Measurements from ENCODE around the gene ACSS1. TPM values are rescaled to one million over a fixed set of nuclear protein-coding genes. Genes with fewer than 3 reads are reported as not detected.

ACSS1 gene
- total RNA-seq, 1 donor from 2014 or later = 0.72 TPM

- H3K9me3 Mint-ChIP-seq (ENCODE audit: low read depth) = no peaks in the 10 kb centered on the region
- DNase-seq (ENCODE audit: low spot score, unreplicated experiment) = no peak
- H3K27ac Mint-ChIP-seq = no peak overlapping the region
- H3K4me3 Mint-ChIP-seq (ENCODE audit: low read depth) = no peak overlapping the region
- H3K36me3 Mint-ChIP-seq (ENCODE audit: insufficient read depth) = no peaks in the 10 kb centered on the region
- no peaks in the 10 kb centered on the region for H3K4me1 Mint-ChIP-seq (ENCODE audit: low read depth)
- H3K27me3 Mint-ChIP-seq = no peaks in the 10 kb centered on the region
- no peak for TF ChIP-seq CTCF (IDR thresholded peaks at IDR 0.05; ENCODE audit: unreplicated experiment)
These were observed 19.3 kb downstream of the ACSS1 start for GRCh38 chr20:25038591-25039015.

GRCh38 chr20:25038103-25038410 is 19.9 kb downstream of the ACSS1 start:
- Mint-ChIP-seq H3K27me3 (no peaks in the 10 kb centered on the region), H3K36me3 (ENCODE audit: insufficient read depth) (no peaks in the 10 kb centered on the region), H3K27ac (no peak overlapping the region), H3K4me1 (ENCODE audit: low read depth) (no peaks in the 10 kb centered on the region), H3K9me3 (ENCODE audit: low read depth) (no peaks in the 10 kb centered on the region), H3K4me3 (ENCODE audit: low read depth) (no peak overlapping the region)
- TF ChIP-seq CTCF (IDR thresholded peaks at IDR 0.05; ENCODE audit: unreplicated experiment) = no peak
- DNase-seq (ENCODE audit: low spot score, unreplicated experiment) = no peak

GRCh38 chr20:25037288-25038102 is 20.4 kb downstream of the ACSS1 start:
- Mint-ChIP-seq H3K4me3 (ENCODE audit: low read depth) (no peak overlapping the region), H3K36me3 (ENCODE audit: insufficient read depth) (no peaks in the 10 kb centered on the region), H3K9me3 (ENCODE audit: low read depth) (no peaks in the 10 kb centered on the region), H3K27ac (no peak overlapping the region), H3K27me3 (no peaks in the 10 kb centered on the region), H3K4me1 (ENCODE audit: low read depth) (peaks cover 3% of the 10 kb centered on the region)
- DNase-seq (ENCODE audit: low spot score, unreplicated experiment) = no peak
- no peak for TF ChIP-seq CTCF (IDR thresholded peaks at IDR 0.05; ENCODE audit: unreplicated experiment)

GRCh38 chr20:25036331-25036936 is 21.5 kb downstream of the ACSS1 start:
- H3K27ac Mint-ChIP-seq = no peak overlapping the region
- no peaks in the 10 kb centered on the region for H3K36me3 Mint-ChIP-seq (ENCODE audit: insufficient read depth)
- peaks cover 3% of the 10 kb centered on the region for H3K4me1 Mint-ChIP-seq (ENCODE audit: low read depth)
- no peaks in the 10 kb centered on the region for H3K27me3 Mint-ChIP-seq
- H3K9me3 Mint-ChIP-seq (ENCODE audit: low read depth) = no peaks in the 10 kb centered on the region
- no peak for TF ChIP-seq CTCF (IDR thresholded peaks at IDR 0.05; ENCODE audit: unreplicated experiment)
- H3K4me3 Mint-ChIP-seq (ENCODE audit: low read depth) = no peak overlapping the region
- no peak for DNase-seq (ENCODE audit: low spot score, unreplicated experiment)

GRCh38 chr20:25035921-25036320 is 22.0 kb downstream of the ACSS1 start:
- no peak overlapping the region for H3K4me3 Mint-ChIP-seq (ENCODE audit: low read depth)
- H3K36me3 Mint-ChIP-seq (ENCODE audit: insufficient read depth) = no peaks in the 10 kb centered on the region
- H3K9me3 Mint-ChIP-seq (ENCODE audit: low read depth) = no peaks in the 10 kb centered on the region
- no peak for TF ChIP-seq CTCF (IDR thresholded peaks at IDR 0.05; ENCODE audit: unreplicated experiment)
- no peaks in the 10 kb centered on the region for H3K27me3 Mint-ChIP-seq
- H3K27ac Mint-ChIP-seq = no peak overlapping the region
- peaks cover 3% of the 10 kb centered on the region for H3K4me1 Mint-ChIP-seq (ENCODE audit: low read depth)
- DNase-seq (ENCODE audit: low spot score, unreplicated experiment) = no peak

Measured in progenitor cell of endocrine pancreas (in vitro differentiated cells).